Colon (tissue), 2 donors: Measurements from ENCODE around the gene FGD5.

Experiments
- FAIRE-seq: peaks from 2 replicates; lab custom pipeline; 2012; peaks lifted over from hg19 to GRCh38; lab: Jason Lieb, UNC
- donor health status: control.
- donor health status: control.

FGD5 gene

GRCh38 chr3:14875411-14876175, 56.8 kb downstream of the FGD5 start:
- no peak for FAIRE-seq

GRCh38 chr3:14876921-14877333, 58.2 kb downstream of the FGD5 start:
- FAIRE-seq, result no peak

- FAIRE-seq, result no peak
These were observed 58.7 kb downstream of the FGD5 start for GRCh38 chr3:14877469-14877868.

GRCh38 chr3:14879211-14879874, 60.6 kb downstream of the FGD5 start:
- no peak for FAIRE-seq

- no peak for FAIRE-seq
These were observed 61.8 kb downstream of the FGD5 start for GRCh38 chr3:14880447-14881106.

GRCh38 chr3:14883226-14883625, 64.5 kb downstream of the FGD5 start:
- FAIRE-seq, result no peak

- FAIRE-seq, result no peak
These were observed 65.9 kb downstream of the FGD5 start for GRCh38 chr3:14884665-14885064.

GRCh38 chr3:14885307-14885706, 66.5 kb downstream of the FGD5 start:
- no peak for FAIRE-seq

GRCh38 chr3:14886101-14886500, 67.3 kb downstream of the FGD5 start:
- no peak for FAIRE-seq

GRCh38 chr3:14889205-14889604, 70.4 kb downstream of the FGD5 start:
- FAIRE-seq, result no peak

GRCh38 chr3:14889943-14890342, 71.2 kb downstream of the FGD5 start:
- no peak for FAIRE-seq

GRCh38 chr3:14890476-14890875, 71.7 kb downstream of the FGD5 start:
- FAIRE-seq, result no peak

GRCh38 chr3:14891135-14892132, 72.7 kb downstream of the FGD5 start:
- FAIRE-seq, result no peak

GRCh38 chr3:14892226-14892625, 73.5 kb downstream of the FGD5 start:
- FAIRE-seq, result no peak

GRCh38 chr3:14894085-14894484, 75.3 kb downstream of the FGD5 start:
- no peak for FAIRE-seq

- FAIRE-seq, result no peak
These were observed 78.5 kb downstream of the FGD5 start for GRCh38 chr3:14897266-14897665.

GRCh38 chr3:14898929-14899328, 80.2 kb downstream of the FGD5 start:
- FAIRE-seq, result no peak

GRCh38 chr3:14899993-14900618, 81.3 kb downstream of the FGD5 start:
- no peak for FAIRE-seq

GRCh38 chr3:14900881-14901873, 82.4 kb downstream of the FGD5 start:
- FAIRE-seq, result no peak

GRCh38 chr3:14902719-14903118, 84.0 kb downstream of the FGD5 start:
- FAIRE-seq, result no peak
